Measurements from ENCODE around the gene MAPK14. TPM values are rescaled to one million over a fixed set of nuclear protein-coding genes. Genes with fewer than 3 reads are reported as not detected.
"Not testable (repeated sequence)": the region's sequence is repeated elsewhere in the genome, so short reads cannot be mapped to it uniquely, and the experiment has no call there.

MAPK14 gene
- total RNA-seq, 1 experiment from 2014 or later, result 60.9 TPM

GRCh38 chr6:36032261-36032660 is 4.7 kb downstream of the MAPK14 start:
- no peak for TF ChIP-seq CTCF (IDR thresholded peaks at IDR 0.05; ENCODE audit: unreplicated experiment)
- Mint-ChIP-seq H3K9me3 (ENCODE audit: low read depth, unreplicated experiment) (no peaks in the 10 kb centered on the region), H3K4me1 (ENCODE audit: low read depth, unreplicated experiment) (peaks cover 22% of the 10 kb centered on the region), H3K27me3 (ENCODE audit: unreplicated experiment) (no peaks in the 10 kb centered on the region), H3K27ac (ENCODE audit: unreplicated experiment) (no peak overlapping the region), H3K4me3 (ENCODE audit: low read depth, unreplicated experiment) (no peak overlapping the region), H3K36me3 (ENCODE audit: insufficient read depth, unreplicated experiment) (peaks cover 30% of the 10 kb centered on the region)
- DNase-seq, result no peak
- CTCF ChIA-PET, result interaction anchor here (0.7 kb wide), 1 partner anchor 104 kb away, joined by 3 read pairs; no protein-coding TSS in a partner anchor
- intact Hi-C loops (cut with micrococcal nuclease; ENCODE audit: unreplicated experiment), result no loop called here
- no TSS peak for BruUV-seq (replicated peaks)

- Mint-ChIP-seq H3K36me3 (ENCODE audit: insufficient read depth, unreplicated experiment) (peaks cover 22% of the 10 kb centered on the region), H3K4me1 (ENCODE audit: low read depth, unreplicated experiment) (peaks cover 31% of the 10 kb centered on the region)
- intact Hi-C loops (cut with micrococcal nuclease; ENCODE audit: unreplicated experiment); H3K27ac Mint-ChIP-seq (ENCODE audit: unreplicated experiment); H3K9me3 Mint-ChIP-seq (ENCODE audit: low read depth, unreplicated experiment); BruUV-seq (replicated peaks); H3K4me3 Mint-ChIP-seq (ENCODE audit: low read depth, unreplicated experiment); DNase-seq; H3K27me3 Mint-ChIP-seq (ENCODE audit: unreplicated experiment): not testable (repeated sequence)
- CTCF ChIA-PET, result interaction anchor here (0.6 to 0.7 kb wide), 2 partner anchors 105 to 404 kb away, joined by 3 read pairs; no protein-coding TSS in a partner anchor
Measured at GRCh38 chr6:36033144-36033543, 5.5 kb downstream of the MAPK14 start.

- TF ChIP-seq CTCF (IDR thresholded peaks at IDR 0.05; ENCODE audit: unreplicated experiment), result no peak
- intact Hi-C loops (cut with micrococcal nuclease; ENCODE audit: unreplicated experiment), result no loop called here
- no peak for DNase-seq
- Mint-ChIP-seq H3K4me1 (ENCODE audit: low read depth, unreplicated experiment) (peaks cover 36% of the 10 kb centered on the region), H3K27me3 (ENCODE audit: unreplicated experiment) (no peaks in the 10 kb centered on the region), H3K27ac (ENCODE audit: unreplicated experiment) (no peak overlapping the region), H3K4me3 (ENCODE audit: low read depth, unreplicated experiment) (no peak overlapping the region), H3K9me3 (ENCODE audit: low read depth, unreplicated experiment) (no peaks in the 10 kb centered on the region), H3K36me3 (ENCODE audit: insufficient read depth, unreplicated experiment) (peaks cover 14% of the 10 kb centered on the region)
- no TSS peak for BruUV-seq (replicated peaks)
- CTCF ChIA-PET, result interaction anchor here (0.5 kb wide), 1 partner anchor 55 kb away, joined by 5 read pairs; no protein-coding TSS in a partner anchor
Measured at GRCh38 chr6:36033935-36034334, 6.3 kb downstream of the MAPK14 start.

- no peak for DNase-seq
- Mint-ChIP-seq H3K9me3 (ENCODE audit: low read depth, unreplicated experiment) (no peaks in the 10 kb centered on the region), H3K27me3 (ENCODE audit: unreplicated experiment) (no peaks in the 10 kb centered on the region), H3K4me3 (ENCODE audit: low read depth, unreplicated experiment) (no peak overlapping the region), H3K4me1 (ENCODE audit: low read depth, unreplicated experiment) (peaks cover 41% of the 10 kb centered on the region), H3K36me3 (ENCODE audit: insufficient read depth, unreplicated experiment) (peaks cover 9% of the 10 kb centered on the region), H3K27ac (ENCODE audit: unreplicated experiment) (no peak overlapping the region)
- intact Hi-C loops (cut with micrococcal nuclease; ENCODE audit: unreplicated experiment), result no loop called here
- no TSS peak for BruUV-seq (replicated peaks)
- TF ChIP-seq CTCF (IDR thresholded peaks at IDR 0.05; ENCODE audit: unreplicated experiment), result no peak
- CTCF ChIA-PET, result no interaction called here
Measured at GRCh38 chr6:36034441-36034840, 6.8 kb downstream of the MAPK14 start.

- intact Hi-C loops (cut with micrococcal nuclease; ENCODE audit: unreplicated experiment), result no loop called here
- DNase-seq, result no peak
- Mint-ChIP-seq H3K27ac (ENCODE audit: unreplicated experiment) (no peak overlapping the region), H3K27me3 (ENCODE audit: unreplicated experiment) (no peaks in the 10 kb centered on the region), H3K36me3 (ENCODE audit: insufficient read depth, unreplicated experiment) (peaks cover 4% of the 10 kb centered on the region), H3K9me3 (ENCODE audit: low read depth, unreplicated experiment) (no peaks in the 10 kb centered on the region), H3K4me3 (ENCODE audit: low read depth, unreplicated experiment) (no peak overlapping the region), H3K4me1 (ENCODE audit: low read depth, unreplicated experiment) (peaks cover 41% of the 10 kb centered on the region)
- no TSS peak for BruUV-seq (replicated peaks)
- no peak for TF ChIP-seq CTCF (IDR thresholded peaks at IDR 0.05; ENCODE audit: unreplicated experiment)
- CTCF ChIA-PET, result interaction anchor here (0.6 kb wide), 1 partner anchor 325 kb away, joined by 3 read pairs; no protein-coding TSS in a partner anchor
Measured at GRCh38 chr6:36035225-36035624, 7.6 kb downstream of the MAPK14 start.
